Measurements from ENCODE around the gene SLC22A15. TPM values are rescaled to one million over a fixed set of nuclear protein-coding genes. Genes with fewer than 3 reads are reported as not detected.

Gene SLC22A15
- polyA plus RNA-seq, 1 donor from 2014 or later, result 3.1 TPM

DNA sequence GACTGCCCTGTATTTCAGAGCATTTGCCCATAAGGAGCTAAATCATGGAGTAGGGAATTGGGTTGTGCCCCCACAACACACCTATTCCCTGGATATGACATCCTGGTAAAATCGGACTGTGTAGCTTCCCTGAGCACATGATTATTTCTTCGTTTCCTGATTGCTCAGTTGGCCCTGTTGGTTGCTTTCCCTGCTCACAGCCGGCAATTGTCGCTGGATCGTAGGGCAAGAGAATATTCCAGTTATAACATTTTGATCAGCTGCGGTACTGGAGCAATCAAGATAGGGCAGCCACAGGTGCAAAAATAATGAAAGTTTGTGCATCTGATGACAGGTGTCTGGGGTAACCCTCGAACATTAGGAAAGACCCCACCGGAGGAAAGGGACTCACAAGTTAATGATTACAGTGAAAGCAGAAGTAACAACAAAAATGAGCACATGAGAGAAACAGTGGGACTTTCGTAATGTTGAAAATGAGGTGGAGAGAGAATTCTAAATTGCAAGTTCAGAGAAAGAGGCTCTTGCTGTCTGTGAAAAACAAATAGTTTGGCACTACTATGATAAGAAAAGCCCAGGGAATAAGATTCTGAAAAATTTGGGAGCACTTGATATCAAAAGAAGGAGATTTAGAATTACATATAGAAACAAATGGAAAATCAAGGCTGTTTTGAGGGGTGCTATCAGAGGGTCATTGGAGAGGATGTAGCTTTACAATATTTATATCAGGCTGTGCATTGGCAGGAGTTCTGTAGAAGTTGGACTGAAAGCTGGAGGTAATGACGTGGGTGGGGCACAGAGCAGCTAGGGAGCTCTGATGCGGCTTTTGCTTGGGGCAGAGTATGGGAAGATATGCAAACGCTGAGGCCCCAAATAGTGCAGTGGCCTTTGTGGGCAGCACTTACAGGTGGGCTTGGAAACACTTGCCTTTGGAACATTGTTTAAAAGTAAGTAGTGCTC lies 134.5 kb downstream of the SLC22A15 start, which contains the start of gene MAB21L3:
Gene MAB21L3 (plus strand): TSS at position 833 of the 957 bp plus-strand sequence. CDS start 1,217 bp downstream, outside the sequence.
- H2AFZ ChIP-seq (ENCODE audit: low read depth, low read length), result no peak within 1 kb of the TSS

DNA sequence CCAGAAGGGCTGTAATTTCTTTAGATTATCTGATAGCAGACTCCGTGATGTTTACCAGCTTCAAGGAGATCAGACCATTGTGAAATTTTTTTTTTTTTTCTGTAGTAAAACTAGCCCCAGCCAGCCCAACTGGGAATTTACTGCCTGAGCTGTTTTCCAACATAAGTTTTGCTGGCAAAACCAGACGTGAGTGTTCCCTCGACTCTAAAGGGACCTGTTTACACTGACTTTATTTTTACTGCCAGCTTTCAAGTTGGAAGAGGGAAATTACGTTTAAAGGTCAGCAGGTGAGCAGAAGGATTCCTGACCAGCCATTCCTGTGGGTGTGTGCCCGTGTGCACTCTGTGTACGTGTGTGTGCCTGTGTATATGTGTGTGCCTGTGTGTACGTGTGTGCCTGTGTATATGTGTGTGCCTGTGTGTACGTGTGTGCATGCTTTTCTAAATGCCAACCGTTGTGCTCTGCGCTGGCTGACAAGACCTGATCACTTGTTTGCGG lies 135.3 kb downstream of the SLC22A15 start:
- no peak overlapping the region for H3K4me2 ChIP-seq (ENCODE audit: low read length)
- no peak overlapping the region for H3K4me3 ChIP-seq (ENCODE audit: low read length)
- H3K36me3 ChIP-seq (ENCODE audit: insufficient read depth, low read length), result no peaks in the 10 kb centered on the region
- H3K9me2 ChIP-seq (ENCODE audit: insufficient read depth, low read length), result no peaks in the 10 kb centered on the region
- no peaks in the 10 kb centered on the region for H3K27me3 ChIP-seq (ENCODE audit: insufficient read depth, low read depth, low read length)
- no peaks in the 10 kb centered on the region for H3K9me3 ChIP-seq (ENCODE audit: low read length)
- H3K79me2 ChIP-seq (replicated peaks; ENCODE audit: insufficient read depth, low read length), result no peaks in the 10 kb centered on the region
- no peaks in the 10 kb centered on the region for H4K20me1 ChIP-seq (ENCODE audit: insufficient read depth)
- no peak overlapping the region for H3K9ac ChIP-seq (ENCODE audit: low read length)
- no peaks in the 10 kb centered on the region for H3F3A ChIP-seq (ENCODE audit: insufficient read depth, low read length, poor library complexity, severe bottlenecking)
- H2AFZ ChIP-seq (ENCODE audit: low read depth, low read length), result no peak overlapping the region
- H3K27ac ChIP-seq (ENCODE audit: low read length), result no peak overlapping the region
- no peak for TF ChIP-seq RAD21 (conservative IDR thresholded peaks at IDR 0.05)
- no peak for TF ChIP-seq MXI1 (conservative IDR thresholded peaks at IDR 0.05; ENCODE audit: poor library complexity, severe bottlenecking)
- no peak for TF ChIP-seq SMC3 (conservative IDR thresholded peaks at IDR 0.05; ENCODE audit: poor library complexity)
- TF ChIP-seq TAF1 (IDR thresholded peaks at IDR 0.05; ENCODE audit: low read depth), result no peak
- TF ChIP-seq EZH2 (IDR thresholded peaks at IDR 0.05; ENCODE audit: borderline replicate concordance, insufficient read depth, low read length, poor library complexity, severe bottlenecking), result no peak
- no peak for TF ChIP-seq POLR2AphosphoS5 (IDR thresholded peaks at IDR 0.05)
- TF ChIP-seq EP300 (conservative IDR thresholded peaks at IDR 0.05; ENCODE audit: poor library complexity, severe bottlenecking), result no peak
- TF ChIP-seq, protein P1, sequence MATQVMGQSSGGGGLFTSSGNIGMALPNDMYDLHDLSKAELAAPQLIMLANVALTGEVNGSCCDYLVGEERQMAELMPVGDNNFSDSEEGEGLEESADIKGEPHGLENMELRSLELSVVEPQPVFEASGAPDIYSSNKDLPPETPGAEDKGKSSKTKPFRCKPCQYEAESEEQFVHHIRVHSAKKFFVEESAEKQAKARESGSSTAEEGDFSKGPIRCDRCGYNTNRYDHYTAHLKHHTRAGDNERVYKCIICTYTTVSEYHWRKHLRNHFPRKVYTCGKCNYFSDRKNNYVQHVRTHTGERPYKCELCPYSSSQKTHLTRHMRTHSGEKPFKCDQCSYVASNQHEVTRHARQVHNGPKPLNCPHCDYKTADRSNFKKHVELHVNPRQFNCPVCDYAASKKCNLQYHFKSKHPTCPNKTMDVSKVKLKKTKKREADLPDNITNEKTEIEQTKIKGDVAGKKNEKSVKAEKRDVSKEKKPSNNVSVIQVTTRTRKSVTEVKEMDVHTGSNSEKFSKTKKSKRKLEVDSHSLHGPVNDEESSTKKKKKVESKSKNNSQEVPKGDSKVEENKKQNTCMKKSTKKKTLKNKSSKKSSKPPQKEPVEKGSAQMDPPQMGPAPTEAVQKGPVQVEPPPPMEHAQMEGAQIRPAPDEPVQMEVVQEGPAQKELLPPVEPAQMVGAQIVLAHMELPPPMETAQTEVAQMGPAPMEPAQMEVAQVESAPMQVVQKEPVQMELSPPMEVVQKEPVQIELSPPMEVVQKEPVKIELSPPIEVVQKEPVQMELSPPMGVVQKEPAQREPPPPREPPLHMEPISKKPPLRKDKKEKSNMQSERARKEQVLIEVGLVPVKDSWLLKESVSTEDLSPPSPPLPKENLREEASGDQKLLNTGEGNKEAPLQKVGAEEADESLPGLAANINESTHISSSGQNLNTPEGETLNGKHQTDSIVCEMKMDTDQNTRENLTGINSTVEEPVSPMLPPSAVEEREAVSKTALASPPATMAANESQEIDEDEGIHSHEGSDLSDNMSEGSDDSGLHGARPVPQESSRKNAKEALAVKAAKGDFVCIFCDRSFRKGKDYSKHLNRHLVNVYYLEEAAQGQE (IDR thresholded peaks at IDR 0.05; ENCODE audit: borderline replicate concordance), result no peak
- no peak for TF ChIP-seq CTCF (IDR thresholded peaks at IDR 0.05; ENCODE audit: poor library complexity, severe bottlenecking)

More for the DNA sequence above, 134.5 kb downstream of the SLC22A15 start, which contains the start of gene MAB21L3:
- Histone ChIP-seq H3K4me3 (ENCODE audit: low read length) (no peak within 1 kb of the TSS), H3K27me3 (ENCODE audit: insufficient read depth, low read depth, low read length) (no peaks in the 10 kb centered on the region), H3K9me3 (ENCODE audit: low read length) (no peaks in the 10 kb centered on the region), H3F3A (ENCODE audit: insufficient read depth, low read length, poor library complexity, severe bottlenecking) (no peaks in the 10 kb centered on the region), H3K36me3 (ENCODE audit: insufficient read depth, low read length) (no peaks in the 10 kb centered on the region), H3K9me2 (ENCODE audit: insufficient read depth, low read length) (no peaks in the 10 kb centered on the region), H4K20me1 (ENCODE audit: insufficient read depth) (no peaks in the 10 kb centered on the region), H3K4me2 (ENCODE audit: low read length) (no peak within 1 kb of the TSS), H3K9ac (ENCODE audit: low read length) (no peak within 1 kb of the TSS), H3K27ac (ENCODE audit: low read length) (no peak within 1 kb of the TSS), H3K79me2 (replicated peaks; ENCODE audit: insufficient read depth, low read length) (no peaks in the 10 kb centered on the region)
- no peak for TF ChIP-seq TAF1 (IDR thresholded peaks at IDR 0.05; ENCODE audit: low read depth)
- no peak for TF ChIP-seq EZH2 (IDR thresholded peaks at IDR 0.05; ENCODE audit: borderline replicate concordance, insufficient read depth, low read length, poor library complexity, severe bottlenecking)
- no peak for TF ChIP-seq EP300 (conservative IDR thresholded peaks at IDR 0.05; ENCODE audit: poor library complexity, severe bottlenecking)
- no peak for TF ChIP-seq RAD21 (conservative IDR thresholded peaks at IDR 0.05)
- TF ChIP-seq, protein P1 (IDR thresholded peaks at IDR 0.05; ENCODE audit: borderline replicate concordance), result no peak
- TF ChIP-seq MXI1 (conservative IDR thresholded peaks at IDR 0.05; ENCODE audit: poor library complexity, severe bottlenecking), result no peak
